Testis (tissue), 3 donors: ENCODE measurements around the gene XYLT1. TPM values are rescaled to one million over a fixed set of nuclear protein-coding genes. Genes with fewer than 3 reads are reported as not detected.
A peak's percentile ranks its signal among the peaks of the same experiment; 100 is the strongest.

Experiments
- DNase-seq: peaks from one replicate; pipeline ENCODE4 v3.0.0-alpha.2; 2019
- H3K27ac ChIP-seq, 2 donors: fragments of 200-600 bp; sonication (generic); one replicate each; pipeline ENCODE4 v1.5.1; 2019
- H3K27me3 ChIP-seq: fragments of 200-600 bp; sonication (generic); one replicate; pipeline ENCODE4 v1.5.1; 2019
- H3K36me3 ChIP-seq: fragments of 200-600 bp; sonication (generic); one replicate; pipeline ENCODE4 v1.5.1; 2017; ENCODE audit warnings: low read depth; ENCODE audit errors: missing control alignments
- H3K4me1 ChIP-seq: fragments of 200-600 bp; sonication (generic); one replicate; pipeline ENCODE4 v1.5.1; 2019
- H3K4me3 ChIP-seq, 2 donors: fragments of 200-600 bp; sonication (generic); one replicate each; pipeline ENCODE4 v1.5.1; 2017 to 2019
- H3K9me3 ChIP-seq: fragments of 200-600 bp; sonication (generic); one replicate; pipeline ENCODE4 v1.5.1; 2017
- CTCF ChIP-seq, 3 experiments: fragments of 450-650 bp in 2 of 3; fragments of 200-600 bp in 1 of 3; sonication (generic) in 1 of 3; IDR thresholded peaks; one replicate each; pipeline ENCODE4 v1.5.1; 2016 to 2019; ENCODE audit warnings: antibody characterized with exemption in 3 of 3, mild to moderate bottlenecking in 2 of 3, moderate library complexity in 1 of 3
- POLR2A ChIP-seq: fragments of 450-650 bp; IDR thresholded peaks from one replicate; pipeline ENCODE4 v1.6.1; 2017; ENCODE audit warnings: antibody characterized with exemption, mild to moderate bottlenecking, moderate library complexity
- WGBS, 2 donors: methylation state at CpG; one replicate each; pipeline ENCODE4 v1.1.5; 2018; 5-methylcytosine and 5-hydroxymethylcytosine counted together
- intact Hi-C: fragments of 100-400 bp; cut with DNase I; formaldehyde crosslinking; loops from one replicate; pipeline ENCODE4 v1.15.1; 2023; ENCODE audit warnings: low total_unique reads
- polyA plus RNA-seq: library from polyadenylated mRNA; stranded (reverse); fragments of 350-450 nt; fragmentation: Illumina TruSeq; extraction: RNeasy Lipid Tissue Mini Kit (QIAGEN cat#74804); gene quantifications from one replicate; pipeline ENCODE4 v1.2.3, GENCODE V29; 2014; ENCODE audit warnings: low read depth, low replicate concordance; ENCODE audit not compliant: insufficient read depth
- total RNA-seq, 2 donors: library from RNA; depleted of rRNA; stranded (reverse); fragments of >200 nt; gene quantifications; one replicate each; pipeline ENCODE4 v1.2.3, GENCODE V29; 2016

Gene XYLT1
- total and polyA plus RNA-seq, 3 donors from 2014 or later = 6.5 to 20.7 (median 13.6) TPM

GRCh38 chr16:17387256-17387655 is 83.5 kb downstream of the XYLT1 start:
- no peaks in the 10 kb centered on the region for H3K27me3 ChIP-seq
- no peak overlapping the region for H3K27ac ChIP-seq
- no peaks in the 10 kb centered on the region for H3K36me3 ChIP-seq
- WGBS, 2 donors = 92 to 93% methylated on average over 4 of the region's 4 CpGs
- DNase-seq = no peak
- TF ChIP-seq CTCF (IDR thresholded peaks at IDR 0.05) (no peak), POLR2A (no peak)
- H3K4me3 ChIP-seq = no peak overlapping the region
- peaks cover 9% of the 10 kb centered on the region for H3K4me1 ChIP-seq
- intact Hi-C loops = no loop called here
- no peaks in the 10 kb centered on the region for H3K9me3 ChIP-seq

- DNase-seq = no peak
- Histone ChIP-seq H3K27me3 (no peaks in the 10 kb centered on the region), H3K4me1 (no peaks in the 10 kb centered on the region), H3K27ac (no peak overlapping the region), H3K9me3 (no peaks in the 10 kb centered on the region), H3K4me3 (no peak overlapping the region), H3K36me3 (no peaks in the 10 kb centered on the region)
- 73 to 83% methylated on average over 3 of the region's 3 CpGs for WGBS, 2 donors
- intact Hi-C loops = no loop called here
- TF ChIP-seq POLR2A (no peak), CTCF (IDR thresholded peaks at IDR 0.05) (no peak)
These were observed 84.5 kb downstream of the XYLT1 start for GRCh38 chr16:17386229-17386628.

- no peak for TF ChIP-seq CTCF (IDR thresholded peaks at IDR 0.05)
- no peak for TF ChIP-seq POLR2A
- Histone ChIP-seq H3K27ac (no peak overlapping the region), H3K27me3 (no peaks in the 10 kb centered on the region), H3K4me1 (no peaks in the 10 kb centered on the region), H3K36me3 (no peaks in the 10 kb centered on the region), H3K9me3 (no peaks in the 10 kb centered on the region), H3K4me3 (no peak overlapping the region)
- intact Hi-C loops = no loop called here
- DNase-seq = no peak
- 68 to 78% methylated on average over 5 of the region's 5 CpGs for WGBS, 2 donors
These were observed 86.3 kb downstream of the XYLT1 start for GRCh38 chr16:17384471-17384870.

GRCh38 chr16:17382949-17383863 is 87.6 kb downstream of the XYLT1 start:
- intact Hi-C loops = no loop called here
- 48 to 49% methylated on average over 14 of the region's 14 CpGs for WGBS, 2 donors
- TF ChIP-seq CTCF (IDR thresholded peaks at IDR 0.05) (no peak), POLR2A (no peak)

More at GRCh38 chr16:17382949-17383863, 87.6 kb downstream of the XYLT1 start:
- no peaks in the 10 kb centered on the region for H3K36me3 ChIP-seq
- no peak overlapping the region for H3K4me3 ChIP-seq
- peaks cover 13% of the 10 kb centered on the region for H3K4me1 ChIP-seq
- H3K27ac ChIP-seq = peak overlapping the region; percentile 20 to 67
- no peaks in the 10 kb centered on the region for H3K9me3 ChIP-seq
- H3K27me3 ChIP-seq = no peaks in the 10 kb centered on the region
- peak; percentile 44 for DNase-seq
